ENCODE measurements around the gene PCDHA4.
"Not testable (repeated sequence)": the region's sequence is repeated elsewhere in the genome, so short reads cannot be mapped to it uniquely, and the experiment has no call there.

DNA sequence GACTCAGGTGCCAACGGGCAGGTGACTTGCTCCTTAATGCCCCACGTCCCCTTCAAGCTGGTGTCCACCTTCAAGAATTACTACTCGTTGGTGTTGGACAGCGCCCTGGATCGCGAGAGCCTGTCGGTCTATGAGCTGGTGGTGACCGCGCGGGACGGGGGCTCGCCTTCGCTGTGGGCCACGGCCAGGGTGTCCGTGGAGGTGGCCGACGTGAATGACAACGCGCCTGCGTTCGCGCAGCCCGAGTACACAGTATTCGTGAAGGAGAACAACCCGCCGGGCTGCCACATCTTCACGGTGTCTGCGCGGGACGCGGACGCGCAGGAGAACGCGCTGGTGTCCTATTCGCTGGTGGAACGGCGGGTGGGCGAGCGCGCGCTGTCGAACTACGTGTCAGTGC, 19.4 kb upstream of the PCDHA4 start:
- not testable (repeated sequence) for TF ChIP-seq CTCF, EP300 (IDR thresholded peaks at IDR 0.05)
